ENCODE results near the gene SLC2A6. TPM values are rescaled to one million over a fixed set of nuclear protein-coding genes. Genes with fewer than 3 reads are reported as not detected.

The SLC2A6 gene
- total RNA-seq, 1 donor from 2014 or later = 51.8 TPM

- Histone ChIP-seq H3K36me3 (ENCODE audit: control insufficient read depth, insufficient read depth, low read length) (peaks cover 1% of the 10 kb centered on the region), H3K27me3 (ENCODE audit: control insufficient read depth, insufficient read depth, low read length) (no peaks in the 10 kb centered on the region), H3K4me3 (ENCODE audit: low read depth, low read length) (no peak overlapping the region)
- no peak for TF ChIP-seq CTCF (IDR thresholded peaks at IDR 0.05; ENCODE audit: insufficient read depth, low read length, poor library complexity, severe bottlenecking)
- DNase-seq (ENCODE audit: low read depth) = no peak
Measured at GRCh38 chr9:133463864-133464615, 14.9 kb downstream of the SLC2A6 start.

- TF ChIP-seq CTCF (IDR thresholded peaks at IDR 0.05; ENCODE audit: insufficient read depth, low read length, poor library complexity, severe bottlenecking) = peak; percentile 42
- DNase-seq (ENCODE audit: low read depth) = no peak
- H3K4me3 ChIP-seq (ENCODE audit: low read depth, low read length) = no peak overlapping the region
- H3K36me3 ChIP-seq (ENCODE audit: control insufficient read depth, insufficient read depth, low read length) = peaks cover 1% of the 10 kb centered on the region
- H3K27me3 ChIP-seq (ENCODE audit: control insufficient read depth, insufficient read depth, low read length) = no peaks in the 10 kb centered on the region
Measured at GRCh38 chr9:133463234-133463863, 15.6 kb downstream of the SLC2A6 start.

- Histone ChIP-seq H3K27me3 (ENCODE audit: control insufficient read depth, insufficient read depth, low read length) (no peaks in the 10 kb centered on the region), H3K4me3 (ENCODE audit: low read depth, low read length) (no peak overlapping the region), H3K36me3 (ENCODE audit: control insufficient read depth, insufficient read depth, low read length) (peaks cover 1% of the 10 kb centered on the region)
- no peak for DNase-seq (ENCODE audit: low read depth)
- no peak for TF ChIP-seq CTCF (IDR thresholded peaks at IDR 0.05; ENCODE audit: insufficient read depth, low read length, poor library complexity, severe bottlenecking)
Measured at GRCh38 chr9:133461975-133462374, 16.9 kb downstream of the SLC2A6 start.

- Histone ChIP-seq H3K36me3 (ENCODE audit: control insufficient read depth, insufficient read depth, low read length) (peaks cover 1% of the 10 kb centered on the region), H3K27me3 (ENCODE audit: control insufficient read depth, insufficient read depth, low read length) (no peaks in the 10 kb centered on the region), H3K4me3 (ENCODE audit: low read depth, low read length) (peak overlapping the region; percentile 57)
- DNase-seq (ENCODE audit: low read depth) = no peak
- no peak for TF ChIP-seq CTCF (IDR thresholded peaks at IDR 0.05; ENCODE audit: insufficient read depth, low read length, poor library complexity, severe bottlenecking)
Measured at GRCh38 chr9:133460405-133461175, 18.3 kb downstream of the SLC2A6 start.

- Histone ChIP-seq H3K4me3 (ENCODE audit: low read depth, low read length) (peak within 1 kb of the TSS; percentile 57), H3K36me3 (ENCODE audit: control insufficient read depth, insufficient read depth, low read length) (no peaks in the 10 kb centered on the region), H3K27me3 (ENCODE audit: control insufficient read depth, insufficient read depth, low read length) (no peaks in the 10 kb centered on the region)
- peak; percentile 71 for DNase-seq (ENCODE audit: low read depth)
- no peak for TF ChIP-seq CTCF (IDR thresholded peaks at IDR 0.05; ENCODE audit: insufficient read depth, low read length, poor library complexity, severe bottlenecking)
Measured at GRCh38 chr9:133459476-133460404, 19.2 kb downstream of the SLC2A6 start, which contains the start of gene CACFD1. TSS of gene CACFD1 (plus strand) at chr9:133459978. CDS start at chr9:133460067, 89 bp downstream.

Measured in kidney epithelial cell (primary cell).